HFF-Myc (cell line): Measurements from ENCODE around the gene SWT1.

Experiments
- DNase-seq: peaks from one replicate; pipeline ENCODE4 v3.0.0-alpha.2; 2011; ENCODE audit warnings: low read depth; ENCODE audit errors: extremely low read depth
- H3K4me3 ChIP-seq: replicated peaks from 2 replicates; pipeline ENCODE4 v1.5.1; 2011; ENCODE audit warnings: low read depth, mild to moderate bottlenecking, control low read depth, low read length
- TF ChIP-seq, protein P1 (sequence below): IDR thresholded peaks from 2 replicates; pipeline ENCODE4 v1.5.1; 2012; ENCODE audit warnings: mild to moderate bottlenecking, low read depth, low read length, control low read depth; ENCODE audit errors: missing control alignments

Gene SWT1

GRCh38 chr1:185309566-185309965 is 152.6 kb downstream of the SWT1 start:
- DNase-seq = no peak
- TF ChIP-seq, protein P1, sequence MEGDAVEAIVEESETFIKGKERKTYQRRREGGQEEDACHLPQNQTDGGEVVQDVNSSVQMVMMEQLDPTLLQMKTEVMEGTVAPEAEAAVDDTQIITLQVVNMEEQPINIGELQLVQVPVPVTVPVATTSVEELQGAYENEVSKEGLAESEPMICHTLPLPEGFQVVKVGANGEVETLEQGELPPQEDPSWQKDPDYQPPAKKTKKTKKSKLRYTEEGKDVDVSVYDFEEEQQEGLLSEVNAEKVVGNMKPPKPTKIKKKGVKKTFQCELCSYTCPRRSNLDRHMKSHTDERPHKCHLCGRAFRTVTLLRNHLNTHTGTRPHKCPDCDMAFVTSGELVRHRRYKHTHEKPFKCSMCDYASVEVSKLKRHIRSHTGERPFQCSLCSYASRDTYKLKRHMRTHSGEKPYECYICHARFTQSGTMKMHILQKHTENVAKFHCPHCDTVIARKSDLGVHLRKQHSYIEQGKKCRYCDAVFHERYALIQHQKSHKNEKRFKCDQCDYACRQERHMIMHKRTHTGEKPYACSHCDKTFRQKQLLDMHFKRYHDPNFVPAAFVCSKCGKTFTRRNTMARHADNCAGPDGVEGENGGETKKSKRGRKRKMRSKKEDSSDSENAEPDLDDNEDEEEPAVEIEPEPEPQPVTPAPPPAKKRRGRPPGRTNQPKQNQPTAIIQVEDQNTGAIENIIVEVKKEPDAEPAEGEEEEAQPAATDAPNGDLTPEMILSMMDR = no peak
- H3K4me3 ChIP-seq = no peak overlapping the region

GRCh38 chr1:185311589-185312225 is 154.7 kb downstream of the SWT1 start:
- no peak overlapping the region for H3K4me3 ChIP-seq
- TF ChIP-seq, protein P1 = no peak
- no peak for DNase-seq

DNA sequence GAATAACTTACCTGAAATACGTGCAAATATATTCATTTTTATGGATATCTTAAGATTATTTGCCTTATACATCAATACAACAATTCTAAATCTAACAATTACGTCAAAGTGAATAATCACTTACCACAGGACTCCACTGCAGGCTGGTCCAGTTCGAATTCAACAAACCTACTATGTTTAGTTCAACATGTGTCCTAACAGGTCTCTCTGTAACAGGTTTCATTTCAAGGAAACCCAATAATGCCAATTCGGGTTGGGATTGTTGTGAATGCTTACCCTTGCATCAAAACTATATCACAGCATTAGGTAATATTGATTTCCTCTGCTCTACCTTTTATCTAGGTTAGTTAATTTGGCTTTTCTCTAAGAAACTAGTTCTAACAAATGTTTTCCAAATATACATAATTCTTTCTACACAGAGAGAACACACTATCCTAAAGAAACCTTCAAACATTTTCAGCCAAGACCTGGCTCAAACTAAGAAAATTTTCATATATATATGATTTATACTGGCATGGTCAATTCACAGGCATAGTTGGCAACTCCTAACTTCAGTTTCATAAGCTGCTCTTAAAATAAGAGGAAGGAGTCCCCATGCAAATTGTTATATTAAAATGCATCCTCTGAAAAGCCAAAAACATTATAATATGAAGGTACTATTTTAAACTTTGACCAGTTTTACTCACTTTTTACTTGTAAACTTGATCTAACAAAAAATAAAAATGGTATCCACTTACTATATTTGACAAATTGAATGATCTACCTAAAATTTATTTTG is 155.6 kb downstream of the SWT1 start:
- no peak overlapping the region for H3K4me3 ChIP-seq
- DNase-seq = no peak
- TF ChIP-seq, protein P1 = no peak

GRCh38 chr1:185314411-185314810 is 157.4 kb downstream of the SWT1 start:
- DNase-seq = no peak
- TF ChIP-seq, protein P1 = no peak
- peak overlapping the region; percentile 96 for H3K4me3 ChIP-seq

DNA sequence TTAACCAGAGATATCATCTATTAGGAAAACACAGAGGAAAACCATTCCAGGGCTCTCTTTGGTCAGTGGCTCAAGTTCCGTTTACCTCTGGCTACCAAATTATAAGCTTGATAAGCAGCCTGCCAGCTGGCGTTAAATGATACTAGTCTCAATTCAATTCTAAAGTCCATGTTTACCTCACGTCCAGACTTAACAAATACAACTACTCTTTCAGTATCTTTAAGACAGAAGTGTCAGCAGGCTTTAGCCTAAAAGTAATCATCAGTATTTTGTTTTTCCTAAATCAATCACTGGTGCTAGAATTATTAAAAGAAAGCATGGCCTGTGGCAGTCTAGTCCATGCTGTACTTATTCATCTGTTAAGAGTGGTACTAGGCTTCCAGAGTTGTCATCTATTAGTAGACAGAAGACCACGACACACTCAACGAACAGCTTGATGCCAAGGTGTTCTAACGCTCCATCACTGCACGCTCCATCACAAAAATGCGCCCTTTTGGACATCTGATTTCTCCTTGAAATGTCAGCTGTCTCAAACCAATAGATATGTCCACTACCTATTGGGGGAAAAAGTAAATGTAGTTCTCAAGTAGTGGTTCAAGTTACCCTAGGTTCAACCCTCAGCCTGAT is 158.6 kb downstream of the SWT1 start:
- TF ChIP-seq, protein P1 = no peak
- peak overlapping the region; percentile 96 for H3K4me3 ChIP-seq
- DNase-seq = no peak

GRCh38 chr1:185316163-185317033 is 159.4 kb downstream of the SWT1 start:
- TF ChIP-seq, protein P1 = no peak
- H3K4me3 ChIP-seq = peak overlapping the region; percentile 96
- peak; percentile 41 for DNase-seq
